Motor neuron (in vitro differentiated cells): ENCODE results near the gene NFILZ. TPM values are rescaled to one million over a fixed set of nuclear protein-coding genes. Genes with fewer than 3 reads are reported as not detected.

ENCODE experiments used
- ATAC-seq, 8 experiments: fragments of 200-7000 bp; cut with Tn5 transposase; replicated peaks in 6 of 8; 2 replicates each; pipeline ENCODE4 v1.8.0; 2021; ENCODE audit warnings: mild to moderate bottlenecking in 8 of 8, moderate library complexity in 8 of 8
- H3K27ac ChIP-seq, 2 donors: fragments of 250-450 bp; sonication (Bioruptor Pico); 2 replicates each; pipeline ENCODE4 v1.9.0; 2021; ENCODE audit warnings: antibody characterized with exemption in 2 of 2, mild to moderate bottlenecking in 2 of 2, moderate library complexity in 1 of 2
- H3K4me1 ChIP-seq, 2 donors: fragments of 250-450 bp; sonication (Bioruptor Pico); replicated peaks in 1 of 2; 2 replicates each; pipeline ENCODE4 v1.6.1; 2021; ENCODE audit warnings: antibody characterized with exemption in 2 of 2, mild to moderate bottlenecking in 2 of 2, moderate library complexity in 1 of 2
- H3K4me3 ChIP-seq, 5 donors: fragments of 250-450 bp; sonication (Bioruptor Pico); 2 replicates each; pipeline ENCODE4 v1.9.0; 2021; ENCODE audit warnings: antibody characterized with exemption in 5 of 5, mild to moderate bottlenecking in 5 of 5, moderate library complexity in 4 of 5
- WGBS, 10 experiments: fragments of 450-650 bp; shearing (Covaris generic); methylation state at CpG; one replicate each; pipeline ENCODE4 v1.0.0; 2022; 5-methylcytosine and 5-hydroxymethylcytosine counted together
- in situ Hi-C, 9 experiments: fragments of 400-800 bp; cut with MboI; loops; one replicate each; pipeline ENCODE4 v1.15.0; 2021; ENCODE audit warnings: low sequenced_read_pairs in 9 of 9, low pct_unique_long_range_greater_than_20kb in 2 of 9; ENCODE audit not compliant: unreplicated experiment in 9 of 9
- total RNA-seq, 8 experiments: library from RNA; unstranded; fragments of 300-600 nt; gene quantifications; 2 replicates each; pipeline versions ENCODE4 v1.2.3 to v1.2.4, GENCODE V29; 2022

Gene NFILZ
- total RNA-seq, 8 experiments from 2014 or later: not detected

- in situ Hi-C loops: loop anchor here in 1 of 9 experiments (25.0 kb wide), 1 partner anchor 449 kb away; the partner anchor contains the start of gene OR1M1
- Histone ChIP-seq H3K4me1 (no peaks in the 10 kb centered on the region), H3K4me3 (no peak overlapping the region), H3K27ac (no peak overlapping the region)
- 59 to 98% (median 78%) methylated on average over 1 to 14 of the region's 21 CpGs; no CpG with 5 or more reads in 2 of the 10 experiments for WGBS, 10 experiments
- ATAC-seq: no peak
Measured at GRCh38 chr19:8638078-8638619, 7.7 kb downstream of the NFILZ start.

- Histone ChIP-seq H3K4me1 (no peaks in the 10 kb centered on the region), H3K4me3 (no peak overlapping the region), H3K27ac (no peak overlapping the region)
- in situ Hi-C loops: loop anchor here in 1 of 9 experiments (25.0 kb wide), 1 partner anchor 447 kb away; the partner anchor contains the start of gene OR1M1
- ATAC-seq: no peak
- WGBS, 10 experiments: 0 to 37% (median 0%) methylated on average over 1 to 5 of the region's 8 CpGs; no CpG with 5 or more reads in 5 of the 10 experiments
Measured at GRCh38 chr19:8639821-8640401, 9.5 kb downstream of the NFILZ start.

DNA sequence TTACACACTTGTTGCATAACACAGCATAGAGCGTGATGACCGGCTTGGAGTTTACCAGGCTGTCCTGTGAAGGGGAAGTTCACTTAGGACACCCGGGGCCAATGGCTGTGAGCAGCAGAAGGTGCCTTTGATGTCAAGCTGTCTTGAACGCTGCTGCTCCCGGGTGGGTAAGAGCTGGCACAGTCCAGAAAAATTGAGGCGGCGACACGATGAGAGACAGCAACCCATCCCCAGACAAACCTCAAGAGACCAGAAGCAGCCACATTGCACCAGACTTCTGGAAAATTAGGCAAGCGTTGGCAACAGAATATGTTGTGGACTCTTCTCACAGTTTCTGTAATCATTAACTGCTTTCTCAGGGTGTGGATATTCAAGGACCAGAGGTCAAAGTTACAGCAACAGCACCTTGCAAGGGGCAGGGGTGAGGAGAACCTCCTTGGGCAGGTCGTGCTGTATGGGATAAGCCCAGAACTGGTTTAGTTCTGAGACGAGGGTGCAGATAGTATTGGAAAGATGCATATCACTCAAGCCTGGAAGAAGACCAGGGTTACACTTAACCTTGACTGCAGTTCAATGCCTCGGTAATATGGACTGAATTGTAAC, 10.1 kb downstream of the NFILZ start:
- in situ Hi-C loops: loop anchor here in 1 of 9 experiments (25.0 kb wide), 1 partner anchor 447 kb away; the partner anchor contains the start of gene OR1M1
- no peak for ATAC-seq
- 0 to 62% (median 33%) methylated on average over 3 to 12 of the region's 12 CpGs; no CpG with 5 or more reads in 4 of the 10 experiments for WGBS, 10 experiments
- H3K4me1 ChIP-seq: no peaks in the 10 kb centered on the region
- no peak overlapping the region for H3K27ac ChIP-seq
- no peak overlapping the region for H3K4me3 ChIP-seq

DNA sequence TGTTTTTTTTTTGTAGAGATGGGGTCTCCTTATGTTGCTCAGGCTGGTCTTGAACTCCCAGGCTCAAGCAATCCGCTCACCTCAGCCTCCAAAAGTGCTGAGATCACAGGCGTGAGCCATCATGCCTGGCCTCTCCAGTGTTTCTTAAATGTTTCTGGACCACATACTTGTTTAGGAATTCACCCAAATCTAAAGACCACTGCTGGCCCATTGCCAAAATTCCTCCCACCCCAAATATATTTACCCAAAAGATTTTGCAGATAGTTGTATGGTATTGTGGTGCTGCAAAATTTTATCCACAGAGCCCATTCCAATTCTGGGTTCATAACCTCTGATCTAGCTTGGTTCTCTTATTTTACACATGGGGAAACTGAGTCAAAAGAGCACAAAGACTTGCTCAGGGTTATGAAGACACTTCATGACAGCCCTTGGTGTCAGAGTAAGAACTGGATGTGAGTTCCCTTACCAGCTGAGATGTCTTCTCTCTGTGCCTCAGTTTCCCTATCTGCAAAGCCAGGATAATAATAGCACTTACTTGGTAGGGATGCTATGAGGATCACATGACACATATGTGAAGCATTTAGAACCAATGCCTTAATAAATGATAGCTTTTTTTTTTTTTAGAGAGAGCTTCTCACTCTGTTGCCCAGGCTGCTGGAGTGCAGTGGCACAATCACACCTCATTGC, 10.9 kb downstream of the NFILZ start:
- H3K27ac ChIP-seq: no peak overlapping the region
- H3K4me3 ChIP-seq: no peak overlapping the region
- in situ Hi-C loops: loop anchor here in 1 of 9 experiments (25.0 kb wide), 1 partner anchor 446 kb away; the partner anchor contains the start of gene OR1M1
- 0 to 100% (median 90%) methylated on average over 1 to 2 of the region's 2 CpGs; no CpG with 5 or more reads in 5 of the 10 experiments for WGBS, 10 experiments
- H3K4me1 ChIP-seq: no peaks in the 10 kb centered on the region
- no peak for ATAC-seq

- peak in 3 of 8 experiments; percentile 34 to 78 (median 77) for ATAC-seq
- in situ Hi-C loops: loop anchor here in 1 of 9 experiments (25.0 kb wide), 1 partner anchor 445 kb away; the partner anchor contains the start of gene OR1M1
- Histone ChIP-seq H3K27ac (no peak overlapping the region), H3K4me1 (no peaks in the 10 kb centered on the region), H3K4me3 (no peak overlapping the region)
- 0 to 60% (median 33%) methylated on average over 1 to 4 of the region's 4 CpGs; no CpG with 5 or more reads in 1 of the 10 experiments for WGBS, 10 experiments
Measured at GRCh38 chr19:8641908-8642547, 11.6 kb downstream of the NFILZ start.

DNA sequence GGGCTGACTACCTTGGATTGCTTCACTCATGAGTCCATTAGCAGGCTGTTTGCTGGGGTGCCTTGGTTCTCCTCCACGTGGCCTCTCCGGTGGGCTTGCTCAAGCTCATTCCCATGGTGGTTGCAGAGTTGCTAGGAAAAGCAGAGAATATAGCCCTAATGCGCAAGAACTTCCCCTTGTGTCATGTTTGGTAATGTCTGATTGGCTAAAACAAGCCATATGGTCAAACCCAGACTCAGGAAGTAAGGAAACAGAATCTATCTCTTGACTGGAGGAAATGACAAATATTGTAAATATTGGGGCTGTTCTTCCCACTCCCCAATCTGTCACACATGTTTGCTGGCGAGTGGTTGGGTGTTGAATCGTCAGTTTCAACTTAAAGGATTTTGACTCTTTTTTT, 12.1 kb downstream of the NFILZ start:
- 20 to 90% (median 68%) methylated on average over 1 to 5 of the region's 5 CpGs; no CpG with 5 or more reads in 4 of the 10 experiments for WGBS, 10 experiments
- in situ Hi-C loops: loop anchor here in 1 of 9 experiments (25.0 kb wide), 1 partner anchor 445 kb away; the partner anchor contains the start of gene OR1M1
- H3K4me1 ChIP-seq: no peaks in the 10 kb centered on the region
- ATAC-seq: no peak
- H3K4me3 ChIP-seq: no peak overlapping the region
- H3K27ac ChIP-seq: no peak overlapping the region

DNA sequence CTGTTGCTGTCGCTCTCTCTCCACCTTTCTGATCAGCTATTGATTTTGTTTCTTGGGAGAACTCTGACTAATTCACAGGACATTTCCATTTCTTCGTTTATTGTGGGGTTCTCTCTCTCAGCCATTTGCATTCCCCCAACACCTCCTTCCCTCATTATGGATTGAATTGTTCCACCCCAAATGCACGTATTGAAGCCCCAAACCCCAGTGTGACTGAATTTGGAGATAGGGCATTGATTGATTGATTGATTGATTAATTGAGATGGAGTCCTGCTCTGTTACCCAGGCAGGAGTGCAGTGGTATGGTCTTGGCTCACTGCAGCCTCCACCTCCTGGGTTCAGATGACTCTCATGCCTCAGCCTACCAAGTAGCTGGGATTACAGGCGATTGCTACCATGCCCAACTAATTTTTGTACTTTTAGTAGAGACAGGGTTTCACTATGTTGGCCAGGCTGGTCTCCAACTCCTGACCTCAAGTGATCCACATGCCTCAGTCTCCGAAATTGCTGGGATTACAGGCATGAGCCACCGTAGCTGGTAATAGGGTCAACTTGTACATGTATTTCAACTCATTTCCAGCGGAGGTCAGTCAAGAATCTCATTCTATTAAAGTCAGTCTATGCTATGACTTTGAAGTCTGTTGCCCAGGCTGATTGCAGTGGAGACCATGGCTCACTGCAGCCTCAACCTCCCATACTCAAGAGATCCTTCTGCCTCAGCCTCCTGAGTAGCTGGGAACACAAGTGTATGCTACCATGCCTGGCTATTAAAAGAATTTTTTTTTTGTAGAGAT, 13.6 kb downstream of the NFILZ start:
- Histone ChIP-seq H3K4me1 (no peaks in the 10 kb centered on the region), H3K27ac (no peak overlapping the region), H3K4me3 (no peak overlapping the region)
- no peak for ATAC-seq
- in situ Hi-C loops: loop anchor here in 1 of 9 experiments (25.0 kb wide), 1 partner anchor 443 kb away; the partner anchor contains the start of gene OR1M1
- 0 to 61% (median 36%) methylated on average over 1 to 7 of the region's 7 CpGs; no CpG with 5 or more reads in 1 of the 10 experiments for WGBS, 10 experiments

DNA sequence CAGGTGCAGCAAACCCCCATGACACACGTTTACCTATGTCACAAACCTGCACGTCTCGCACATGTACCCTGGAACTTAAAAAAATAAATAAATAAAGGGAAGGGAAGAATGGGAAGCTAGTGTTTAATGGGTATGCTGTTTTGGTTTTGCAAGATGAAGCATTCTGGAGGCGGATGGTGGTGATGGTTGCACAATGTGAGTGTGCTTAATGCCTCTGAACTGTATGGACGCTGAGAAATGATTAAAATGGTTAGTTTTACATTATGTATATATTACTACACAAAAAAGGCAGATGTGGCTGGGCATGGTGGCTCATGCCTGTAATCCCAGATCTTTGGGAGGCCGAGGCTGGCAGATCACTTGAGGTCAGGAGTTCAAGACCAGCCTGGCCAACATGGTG, 17.8 kb downstream of the NFILZ start:
- in situ Hi-C loops: loop anchor here in 1 of 9 experiments (25.0 kb wide), 1 partner anchor 439 kb away; the partner anchor contains the start of gene OR1M1
- Histone ChIP-seq H3K4me1 (no peaks in the 10 kb centered on the region), H3K4me3 (no peak overlapping the region), H3K27ac (no peak overlapping the region)
- ATAC-seq: no peak
- WGBS, 10 experiments: 34 to 100% (median 73%) methylated on average over 1 to 6 of the region's 6 CpGs; no CpG with 5 or more reads in 1 of the 10 experiments

DNA sequence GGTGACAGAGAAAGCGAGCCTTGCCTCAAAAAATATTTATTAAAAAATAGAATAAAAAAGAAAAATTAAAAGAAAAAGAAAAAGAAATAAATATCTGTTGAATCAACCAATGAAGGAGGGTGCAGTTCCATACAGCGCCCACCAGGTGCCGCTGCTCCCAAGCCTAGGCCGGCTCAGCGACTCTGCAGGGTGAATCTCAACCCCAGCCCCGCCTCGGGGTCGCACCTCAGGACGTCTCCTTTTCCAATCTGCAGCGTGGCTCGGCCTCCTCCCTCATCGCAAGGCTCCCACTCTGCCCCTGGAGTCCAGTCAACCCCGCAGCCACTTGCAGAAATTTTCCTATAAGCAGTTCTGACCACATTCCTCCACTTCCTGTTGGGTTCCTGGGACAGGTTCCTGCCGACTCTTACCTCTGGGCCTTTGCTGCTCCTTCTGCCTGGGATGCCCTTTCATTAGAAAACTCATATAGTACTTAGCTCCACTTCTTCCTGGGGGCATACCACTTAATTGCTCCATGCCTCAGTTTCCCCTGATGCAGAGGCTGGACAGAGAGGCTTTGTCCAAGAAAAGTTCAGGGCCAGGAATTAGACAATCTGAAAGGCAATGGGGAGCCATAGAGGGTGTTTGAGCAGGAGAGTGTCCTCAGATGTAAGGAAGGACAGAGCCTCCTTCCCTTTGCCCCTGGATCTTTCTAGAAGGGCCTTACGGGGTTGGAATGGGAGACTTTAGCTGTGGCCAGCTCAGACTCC, 24.3 kb downstream of the NFILZ start:
- peak; percentile 27 to 74 (median 62) for ATAC-seq
- no peak overlapping the region for H3K4me3 ChIP-seq
- H3K4me1 ChIP-seq: no peaks in the 10 kb centered on the region
- in situ Hi-C loops: loop anchor here in 3 of 9 experiments (25.0 kb wide), 1 partner anchor 433 kb away; the partner anchor contains the start of gene OR1M1 (in 3 of the 3)
- WGBS, 10 experiments: 0 to 17% (median 4%) methylated on average over 2 to 13 of the region's 15 CpGs; no CpG with 5 or more reads in 1 of the 10 experiments
- H3K27ac ChIP-seq: no peak overlapping the region

DNA sequence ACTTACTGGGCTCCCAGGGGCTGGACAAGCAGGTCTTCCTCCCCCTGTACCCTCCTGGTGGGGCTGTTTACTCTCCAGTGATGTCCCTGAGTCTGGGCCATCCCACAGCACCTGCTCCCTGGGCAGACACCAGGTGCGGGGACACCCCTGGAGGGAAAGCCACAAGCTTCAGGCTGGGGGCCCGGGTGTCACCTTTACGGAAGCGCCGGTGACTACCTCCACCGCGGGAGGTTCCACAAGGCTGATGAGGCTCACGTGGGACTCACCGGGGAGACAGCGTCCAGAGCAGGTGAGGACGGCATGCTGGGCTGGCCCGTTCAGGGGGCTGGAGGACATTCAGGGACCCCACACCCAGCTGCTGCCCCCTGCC, 24.9 kb downstream of the NFILZ start:
- H3K4me1 ChIP-seq: no peaks in the 10 kb centered on the region
- in situ Hi-C loops: loop anchor here in 3 of 9 experiments (25.0 kb wide), 1 partner anchor 432 kb away; the partner anchor contains the start of gene OR1M1 (in 3 of the 3)
- 20 to 100% (median 75%) methylated on average over 1 to 4 of the region's 12 CpGs; no CpG with 5 or more reads in 7 of the 10 experiments for WGBS, 10 experiments
- ATAC-seq: no peak
- no peak overlapping the region for H3K4me3 ChIP-seq
- no peak overlapping the region for H3K27ac ChIP-seq

DNA sequence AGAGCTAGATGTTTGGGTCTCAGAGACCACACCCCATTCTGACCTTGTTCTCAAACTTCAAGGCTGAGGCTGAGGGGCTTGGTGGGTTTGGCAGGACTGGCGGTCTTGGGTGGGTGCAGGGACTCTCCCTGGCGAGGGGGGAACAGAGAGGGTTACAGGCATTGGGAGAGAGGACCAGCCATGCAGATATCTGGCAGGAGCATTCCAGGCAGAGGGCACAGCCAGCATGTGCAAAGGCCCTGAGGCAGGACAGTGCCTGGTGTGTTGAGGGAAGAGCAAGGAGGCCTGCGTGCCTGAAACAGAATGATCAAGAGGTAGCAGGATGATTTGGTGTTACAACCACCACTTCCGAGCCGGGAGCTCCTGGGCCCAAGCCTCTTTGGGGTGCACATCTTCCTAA, 27.4 kb downstream of the NFILZ start:
- Histone ChIP-seq H3K27ac (no peak overlapping the region), H3K4me3 (no peak overlapping the region), H3K4me1 (no peaks in the 10 kb centered on the region)
- in situ Hi-C loops: loop anchor here in 3 of 9 experiments (25.0 kb wide), 1 partner anchor 429 kb away; the partner anchor contains the start of gene OR1M1 (in 3 of the 3)
- no peak for ATAC-seq
- WGBS, 10 experiments: 40% methylated on average over 1 to 4 of the region's 5 CpGs; no CpG with 5 or more reads in 8 of the 10 experiments
